ENCODE data around the gene AKAP11.

AKAP11 gene

DNA sequence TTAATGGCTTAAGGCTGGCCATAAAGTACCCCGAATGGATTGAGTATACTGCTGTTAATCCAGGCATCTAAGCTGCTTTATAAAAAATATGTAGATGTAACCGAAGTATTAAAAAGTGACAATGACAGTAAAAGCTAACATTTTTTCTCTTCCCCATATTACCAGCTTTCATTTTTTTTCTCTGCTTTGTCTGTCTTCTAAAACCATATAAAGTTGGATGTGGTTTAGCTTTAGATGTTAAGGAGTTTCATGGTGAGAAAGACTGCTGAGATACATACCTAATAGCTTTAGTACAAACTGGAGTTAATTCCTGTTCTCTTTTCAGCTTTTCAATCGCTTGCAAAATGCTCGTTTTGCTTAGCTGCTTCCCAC lies 838 bp downstream of the AKAP11 start:
- no peak for DNase-seq

DNA sequence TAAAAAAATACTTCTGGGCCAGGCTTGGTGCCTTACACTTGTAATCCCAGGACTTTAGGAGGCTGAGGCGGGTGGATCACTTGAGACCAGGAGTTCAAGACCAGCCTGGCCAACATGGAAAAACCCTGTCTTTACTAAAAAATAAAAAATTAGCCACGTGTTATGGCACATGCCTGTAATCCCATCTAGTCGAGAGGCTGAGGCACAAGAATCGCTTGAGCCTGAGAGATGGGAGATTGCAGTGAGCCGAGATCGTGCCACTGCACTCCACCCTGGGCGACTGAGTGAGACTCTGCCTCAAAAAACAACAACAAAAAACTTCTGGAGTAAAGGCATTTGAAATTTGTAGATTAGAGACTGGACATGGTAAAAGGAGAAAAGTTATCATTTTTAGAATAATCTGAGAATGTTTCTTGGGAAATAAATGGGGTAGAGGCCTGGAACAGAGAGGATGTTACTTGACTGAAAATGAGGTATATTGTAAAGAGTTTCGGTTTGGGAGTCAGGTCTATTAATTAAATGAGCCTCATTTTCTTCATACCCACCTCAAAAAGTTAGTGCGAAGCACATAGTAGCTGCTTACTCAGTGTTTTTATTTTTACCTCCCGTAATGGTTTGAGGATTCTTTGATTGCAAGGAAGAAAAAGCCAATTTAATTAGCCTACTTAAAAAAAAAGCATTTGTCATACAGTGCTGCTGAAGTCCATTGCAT lies 2.6 kb downstream of the AKAP11 start:
- no peak for DNase-seq

DNA sequence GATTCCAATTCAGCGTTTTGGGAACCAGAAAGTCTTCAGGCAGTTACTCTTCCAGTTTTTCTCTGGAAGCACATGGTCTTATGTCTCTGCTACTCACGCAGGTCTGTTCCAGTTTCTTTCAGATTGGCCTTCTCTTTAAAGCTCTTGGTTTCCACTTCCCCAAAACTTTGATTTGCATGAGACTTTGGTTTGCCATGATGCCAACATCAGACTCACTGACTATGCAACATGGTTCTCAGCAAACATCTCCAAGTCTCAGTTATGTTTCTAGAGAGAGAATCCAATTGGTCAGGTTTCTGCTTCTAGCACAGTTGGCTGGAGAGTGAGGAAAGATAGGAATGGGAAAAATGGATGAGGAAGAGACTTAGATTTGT lies 3.1 kb downstream of the AKAP11 start:
- no peak for DNase-seq

DNA sequence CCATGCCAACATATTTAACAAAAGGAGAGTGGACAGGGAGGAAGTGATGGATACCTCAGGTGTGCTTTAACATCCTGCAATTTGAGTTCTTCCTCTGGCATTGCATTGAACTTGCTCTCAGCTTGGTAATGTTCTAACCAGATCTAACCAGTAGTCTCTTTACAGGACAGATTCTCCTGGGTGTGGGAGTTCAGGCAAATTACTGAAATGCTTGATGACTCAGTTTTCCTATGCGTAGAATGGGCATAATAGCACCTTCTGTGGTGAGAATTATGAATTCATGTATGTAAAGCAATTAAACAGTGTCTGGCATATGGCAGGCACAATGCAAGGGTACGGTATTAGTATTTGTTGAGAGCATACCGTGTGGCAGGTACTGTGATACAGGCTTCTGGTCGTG lies 3.6 kb downstream of the AKAP11 start:
- no peak for DNase-seq

DNA sequence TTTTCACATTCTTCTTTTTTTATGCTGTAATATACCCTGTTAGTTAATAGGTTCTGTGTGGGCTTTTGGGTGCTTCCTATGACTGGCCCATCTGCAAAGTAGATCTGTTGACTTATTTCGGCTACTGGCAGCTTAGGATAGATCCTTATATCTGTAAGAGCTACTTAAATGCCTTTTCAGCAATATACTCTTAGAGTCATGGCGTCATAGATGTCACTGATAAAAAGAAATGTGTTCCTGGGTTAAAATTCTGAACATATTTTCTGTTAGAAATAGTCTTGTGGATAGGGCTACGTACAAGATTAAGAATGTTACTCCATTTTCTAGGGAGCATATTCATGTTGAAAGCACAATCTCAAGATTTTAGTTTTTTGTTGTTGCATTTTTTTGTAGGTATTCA lies 4.7 kb downstream of the AKAP11 start:
- no peak for DNase-seq

DNA sequence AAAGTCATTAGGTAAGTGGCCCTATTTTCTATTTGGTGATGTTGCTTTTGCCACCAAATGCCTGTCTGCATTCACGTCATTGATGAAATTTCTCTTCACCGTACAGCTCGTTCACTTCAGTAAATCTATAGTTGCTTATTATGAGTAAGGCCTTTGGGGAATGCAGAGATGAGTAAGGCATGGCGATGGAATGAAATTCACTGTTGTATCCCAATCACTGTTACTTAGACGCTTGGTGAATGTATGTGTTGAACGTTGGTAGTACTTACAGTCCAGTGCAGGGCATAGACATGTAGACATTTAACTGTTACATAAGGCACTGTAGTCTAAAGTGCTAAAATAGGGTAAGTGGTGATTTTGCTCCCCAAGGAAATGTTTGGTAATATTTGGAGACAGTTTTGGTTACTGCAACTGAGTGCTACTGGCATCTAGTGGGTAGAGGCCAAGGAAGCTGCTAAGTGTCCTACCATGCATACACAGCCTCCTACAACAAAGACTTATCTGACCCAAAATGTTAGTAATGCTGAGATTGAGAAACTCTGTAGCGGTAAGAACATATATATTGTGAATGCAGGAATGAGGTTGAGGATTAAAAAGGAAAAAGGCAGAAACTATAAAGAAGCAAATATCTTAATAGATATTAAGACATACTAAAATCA lies 5.8 kb downstream of the AKAP11 start:
- no peak for DNase-seq

GRCh38 chr13:42279080-42279479 lies 7.1 kb downstream of the AKAP11 start:
- DNase-seq, result peak; percentile 39

DNA sequence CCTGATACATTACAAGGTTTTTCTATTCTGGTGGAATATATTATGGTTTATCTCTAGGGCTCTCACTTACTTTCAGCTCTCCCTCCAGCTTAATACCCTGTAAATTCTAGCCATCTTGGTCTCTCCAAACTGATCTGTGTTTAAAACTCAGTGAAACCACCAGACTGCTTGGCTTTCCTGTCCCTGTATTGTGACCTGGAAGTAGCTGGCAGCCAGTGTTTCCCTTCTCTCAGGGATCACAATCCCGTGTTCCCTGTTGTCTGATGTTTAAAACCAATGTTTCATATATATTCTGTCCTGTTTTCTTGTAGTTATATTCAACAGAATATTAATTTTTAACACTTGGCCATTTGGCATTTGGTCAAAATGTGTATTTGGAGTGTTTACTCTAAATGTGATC lies 8.0 kb downstream of the AKAP11 start:
- DNase-seq, result no peak

- no peak for DNase-seq
These were observed 8.6 kb downstream of the AKAP11 start for GRCh38 chr13:42280537-42280936.

- no peak for DNase-seq
These were observed 11.6 kb downstream of the AKAP11 start for GRCh38 chr13:42283574-42283973.

DNA sequence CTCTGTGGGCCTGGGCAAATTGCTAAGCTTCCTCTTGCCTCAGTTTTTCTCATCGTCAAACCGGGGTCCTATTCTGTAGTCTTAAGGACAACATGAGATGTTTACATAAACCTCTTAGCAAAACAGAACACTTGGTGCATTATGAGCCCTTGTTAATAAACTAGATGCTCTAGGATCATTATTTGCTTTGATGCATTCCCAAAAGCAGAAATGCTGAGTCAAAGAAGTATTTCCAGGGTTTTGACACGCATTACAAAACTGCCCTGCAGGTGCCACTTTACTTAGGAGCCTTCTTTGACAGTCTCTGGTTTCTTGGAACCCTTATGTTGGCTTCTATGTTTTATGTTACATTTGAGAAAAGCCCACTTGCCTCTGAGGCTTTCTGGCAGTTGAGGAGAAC lies 12.1 kb downstream of the AKAP11 start:
- no peak for DNase-seq

- no peak for DNase-seq
These were observed 26.4 kb downstream of the AKAP11 start for GRCh38 chr13:42298392-42298791.

- no peak for DNase-seq
These were observed 33.6 kb downstream of the AKAP11 start for GRCh38 chr13:42305503-42305902.

DNA sequence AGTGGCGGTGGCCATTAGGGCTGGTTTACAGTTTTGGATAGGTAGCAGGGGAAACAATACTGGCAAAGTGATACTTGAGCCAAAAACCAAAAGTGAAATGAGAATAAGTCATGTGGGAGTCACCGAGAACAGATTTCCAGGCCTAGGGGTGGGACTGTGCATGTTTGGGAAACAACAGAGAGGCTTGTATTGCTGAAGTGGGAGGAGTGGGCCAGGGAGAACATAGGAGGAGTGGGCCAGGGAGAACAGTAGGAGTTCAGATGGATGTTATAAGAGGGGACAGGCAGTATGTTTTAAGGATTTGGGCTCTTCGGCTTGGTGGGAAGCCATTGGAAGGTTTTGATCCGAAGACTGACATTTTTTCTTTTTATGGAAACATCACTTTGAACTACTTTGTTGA lies 35.5 kb downstream of the AKAP11 start:
- no peak for DNase-seq

- no peak for DNase-seq
These were observed 41.0 kb downstream of the AKAP11 start for GRCh38 chr13:42312817-42313431.

GRCh38 chr13:42318570-42318969 lies 46.6 kb downstream of the AKAP11 start:
- no peak for DNase-seq

- DNase-seq, result no peak
These were observed 48.4 kb downstream of the AKAP11 start for GRCh38 chr13:42320375-42320787.

DNA sequence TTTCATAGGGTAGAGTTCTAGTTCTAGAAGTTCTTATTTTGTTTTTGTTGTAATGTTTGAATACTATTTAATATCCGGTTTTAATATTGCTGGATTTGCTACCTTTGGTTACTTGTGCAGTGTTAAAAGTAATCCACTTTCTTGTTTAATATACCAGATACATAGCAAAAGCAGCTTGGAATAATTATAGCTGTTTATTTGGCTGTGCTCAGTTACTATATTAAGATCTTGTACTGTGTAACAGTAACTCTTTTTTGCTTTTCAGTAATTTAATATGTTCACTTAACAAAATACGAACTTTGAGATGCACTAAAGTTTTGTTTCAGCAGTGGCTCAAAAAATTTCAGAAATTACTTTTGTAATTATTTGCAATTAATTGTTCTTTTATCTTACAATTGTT lies 50.9 kb downstream of the AKAP11 start:
- no peak for DNase-seq

- DNase-seq, result no peak
These were observed 52.8 kb downstream of the AKAP11 start for GRCh38 chr13:42324704-42325103.

GRCh38 chr13:42327725-42328124 lies 55.8 kb downstream of the AKAP11 start:
- no peak for DNase-seq

DNA sequence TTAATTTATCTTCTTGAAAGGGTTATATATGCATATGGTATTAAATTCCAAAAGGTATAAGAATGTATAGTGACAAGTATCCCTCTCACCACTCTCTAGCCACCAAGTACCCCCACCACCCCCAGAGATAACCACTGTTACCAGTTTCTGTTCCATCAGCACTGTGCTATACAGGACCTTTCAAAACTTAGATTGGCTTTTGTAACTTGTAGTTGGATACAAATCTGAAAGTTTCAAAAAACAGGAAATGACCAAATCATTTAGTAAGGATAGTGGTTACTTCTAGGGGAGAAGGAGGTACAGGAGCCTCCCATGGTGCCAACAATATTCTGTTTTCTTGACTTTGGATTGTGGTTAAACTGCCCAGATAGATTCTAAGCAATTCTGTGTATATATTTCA lies 56.7 kb downstream of the AKAP11 start:
- DNase-seq, result peak; percentile 13

DNA sequence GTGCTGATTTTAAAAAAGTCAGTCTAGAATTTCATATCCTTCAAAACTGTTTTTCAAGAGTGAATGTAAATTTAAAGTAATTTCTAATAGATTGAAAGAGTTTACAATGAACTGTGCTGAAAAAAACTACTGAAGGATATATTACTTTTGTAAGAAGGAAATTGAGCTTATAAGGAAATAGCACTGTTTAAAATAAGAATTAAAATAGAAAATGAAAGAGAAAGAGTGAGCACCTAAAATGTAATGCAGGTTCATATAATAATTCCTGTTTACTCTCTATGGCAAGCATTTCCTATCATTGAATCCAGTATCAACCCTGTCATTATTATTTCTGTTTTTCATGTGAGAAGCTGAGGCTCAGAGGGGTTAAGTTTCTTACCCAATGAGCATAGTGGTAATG lies 57.3 kb downstream of the AKAP11 start:
- no peak for DNase-seq

DNA sequence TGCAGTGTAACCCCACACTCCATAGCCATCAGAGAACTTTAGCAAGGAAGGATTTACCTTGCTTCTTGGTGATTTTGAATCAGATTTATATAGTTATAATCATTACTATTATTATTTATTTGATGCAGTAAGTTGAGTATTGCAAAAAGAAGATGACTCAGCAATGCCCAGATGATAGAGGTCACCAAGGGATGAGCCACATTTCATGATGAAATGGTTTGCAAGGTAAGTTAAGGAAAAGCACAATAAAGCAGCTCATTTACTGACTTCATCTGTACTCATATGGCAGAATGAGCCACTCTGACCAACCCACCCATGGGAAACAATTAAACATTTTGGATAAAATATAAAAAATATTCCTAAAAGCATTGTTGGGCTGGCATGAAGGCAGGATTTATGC lies 59.1 kb downstream of the AKAP11 start:
- DNase-seq, result no peak

DNA sequence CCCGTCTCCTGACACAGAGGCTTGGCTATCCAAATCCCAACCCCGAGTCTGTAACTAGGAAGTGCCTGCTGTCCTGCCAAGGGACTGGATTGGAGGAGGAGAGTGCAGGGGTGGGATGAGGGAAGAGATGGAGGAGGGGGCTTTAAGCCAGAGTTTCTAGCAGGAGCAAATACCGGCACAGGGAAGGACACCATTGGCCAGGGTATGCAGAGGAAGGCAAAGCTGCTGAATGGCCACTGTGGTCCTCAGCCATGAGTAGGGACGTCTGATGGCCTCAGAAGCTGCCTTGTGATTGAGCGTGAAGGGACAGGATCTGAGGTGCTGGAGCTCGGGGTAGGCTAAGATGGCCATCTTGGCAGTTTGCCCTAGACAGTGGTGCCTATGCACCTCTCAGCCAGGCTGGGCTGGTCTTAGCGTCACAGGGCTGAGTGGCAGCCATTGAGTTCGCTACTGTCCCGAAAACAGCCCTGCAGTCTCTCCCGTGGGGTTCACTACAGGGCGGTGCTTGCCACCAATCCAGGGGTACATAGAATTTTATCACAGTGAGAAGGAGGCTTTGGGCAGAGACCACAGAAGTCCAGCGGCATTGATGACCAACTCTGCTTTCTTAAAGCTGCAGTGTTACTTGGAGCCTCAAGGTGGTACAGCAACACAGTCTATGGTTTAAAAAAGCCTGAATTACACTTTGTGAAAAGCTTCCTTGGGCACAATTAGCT lies 61.8 kb downstream of the AKAP11 start:
- peak; percentile 37 for DNase-seq

All from CD4-positive, alpha-beta T cell treated with Interleukin-12 subunit alpha and Interleukin-12 subunit beta, for 1 hour (primary cell).